Adrenal gland (tissue), 5 donors: Measurements from ENCODE around the gene PELI2.

Source experiments
- CTCF ChIP-seq, 6 experiments: fragments of 450-650 bp in 4 of 6; fragments of 200-600 bp in 2 of 6; sonication (generic) in 1 of 6; IDR thresholded peaks; 1 replicate in 5 of 6; 2 replicates in 1 of 6; pipeline versions ENCODE4 v1.5.1 to v1.8.0; 2016 to 2021; ENCODE audit warnings: antibody characterized with exemption in 6 of 6, mild to moderate bottlenecking in 2 of 6, moderate library complexity in 1 of 6
- POLR2A ChIP-seq, 2 donors: fragments of 450-650 bp; IDR thresholded peaks; one replicate each; pipeline ENCODE4 v1.6.1; 2017; ENCODE audit warnings: antibody characterized with exemption in 2 of 2, mild to moderate bottlenecking in 2 of 2, moderate library complexity in 1 of 2
- donor health status: DM: no; HTN: no; CAD: no.

GRCh38 chr14:56334458-56334857, 216.2 kb downstream of the PELI2 start:
- TF ChIP-seq POLR2A (IDR thresholded peaks at IDR 0.05) (no peak), CTCF (IDR thresholded peaks at IDR 0.05) (no peak)
